Neural progenitor cell (in vitro differentiated cells): ENCODE measurements around the gene ZCRB1. TPM values are rescaled to one million over a fixed set of nuclear protein-coding genes. Genes with fewer than 3 reads are reported as not detected.

ENCODE experiments used
- DNase-seq: peaks from one replicate; pipeline ENCODE4 v3.0.0-alpha.2; 2016; ENCODE audit warnings: low spot score
- H2AFZ ChIP-seq: fragments of 200-600 bp; sonication (generic); replicated peaks from 2 replicates; pipeline ENCODE4 v1.6.1; 2016; ENCODE audit warnings: antibody characterized with exemption
- H3F3A ChIP-seq: fragments of 200-600 bp; sonication (generic); 2 replicates; pipeline ENCODE4 v1.6.1; 2016; ENCODE audit warnings: antibody characterized with exemption, low read depth
- H3K27ac ChIP-seq: fragments of 200-600 bp; sonication (generic); 2 replicates; pipeline ENCODE4 v1.5.1; 2016; ENCODE audit warnings: mild to moderate bottlenecking
- H3K27me3 ChIP-seq: fragments of 200-600 bp; sonication (generic); 2 replicates; pipeline ENCODE4 v1.6.1; 2016; ENCODE audit warnings: mild to moderate bottlenecking, moderate library complexity
- H3K36me3 ChIP-seq: fragments of 200-600 bp; sonication (generic); 2 replicates; pipeline ENCODE4 v1.5.1; 2016
- H3K4me1 ChIP-seq: fragments of 200-600 bp; sonication (generic); 2 replicates; pipeline ENCODE4 v1.6.1; 2016; ENCODE audit warnings: mixed run types
- H3K4me2 ChIP-seq: fragments of 200-600 bp; sonication (generic); 2 replicates; pipeline ENCODE4 v1.6.1; 2016
- H3K4me3 ChIP-seq: fragments of 200-600 bp; sonication (generic); 2 replicates; pipeline ENCODE4 v1.5.1; 2016
- H3K79me2 ChIP-seq: fragments of 200-600 bp; sonication (generic); 2 replicates; pipeline ENCODE4 v1.6.1; 2016; ENCODE audit warnings: low read depth
- H3K9ac ChIP-seq: fragments of 200-600 bp; sonication (generic); 2 replicates; pipeline ENCODE4 v1.6.1; 2016
- H3K9me3 ChIP-seq: fragments of 200-600 bp; sonication (generic); 2 replicates; pipeline ENCODE4 v1.5.1; 2016; ENCODE audit warnings: low read depth
- H4K20me1 ChIP-seq: fragments of 200-600 bp; sonication (generic); 2 replicates; pipeline ENCODE4 v1.6.1; 2016; ENCODE audit warnings: low read depth
- H3K27ac Mint-ChIP-seq: 3 replicates; pipeline ENCODE4 v1.8.0; 2021; ENCODE audit warnings: mixed read lengths
- H3K27me3 Mint-ChIP-seq: 2 replicates; pipeline ENCODE4 v1.8.0; 2022; ENCODE audit warnings: low read depth, mild to moderate bottlenecking, inconsistent platforms, moderate library complexity, mixed read lengths; ENCODE audit not compliant: insufficient read depth
- H3K36me3 Mint-ChIP-seq: 3 replicates; pipeline ENCODE4 v1.8.0; 2021; ENCODE audit warnings: mixed read lengths
- H3K4me1 Mint-ChIP-seq: 3 replicates; pipeline ENCODE4 v1.8.0; 2021; ENCODE audit warnings: mixed read lengths
- H3K4me3 Mint-ChIP-seq: 3 replicates; pipeline ENCODE4 v1.8.0; 2021; ENCODE audit warnings: mild to moderate bottlenecking, moderate library complexity, mixed read lengths
- H3K9me3 Mint-ChIP-seq: 3 replicates; pipeline ENCODE4 v1.8.0; 2020; ENCODE audit warnings: mixed read lengths
- CTCF ChIP-seq: fragments of 200-600 bp; sonication (generic); IDR thresholded peaks from 2 replicates; pipeline ENCODE4 v1.5.1; 2017; ENCODE audit warnings: antibody characterized with exemption, mild to moderate bottlenecking
- EZH2 ChIP-seq: fragments of 200-600 bp; sonication (generic); IDR thresholded peaks from 2 replicates; pipeline ENCODE4 v1.6.1; 2017; ENCODE audit warnings: antibody characterized with exemption, mild to moderate bottlenecking, moderate library complexity
- EZH2phosphoT487 ChIP-seq: fragments of 200-600 bp; sonication (generic); IDR thresholded peaks from 2 replicates; pipeline ENCODE4 v1.6.1; 2017; ENCODE audit warnings: antibody characterized with exemption
- total RNA-seq: library from RNA; depleted of rRNA; stranded (reverse); fragments of >200 nt; gene quantifications from 2 replicates; pipeline ENCODE4 v1.2.3, GENCODE V29; 2015; ENCODE audit warnings: low replicate concordance

The ZCRB1 gene
- total RNA-seq, 1 donor from 2014 or later: 84.7 TPM

GRCh38 chr12:42283739-42284138 lies 42.2 kb downstream of the ZCRB1 start:
- Histone ChIP-seq H3K4me3 (no peak overlapping the region), H3F3A (no peaks in the 10 kb centered on the region), H3K79me2 (no peaks in the 10 kb centered on the region), H4K20me1 (no peaks in the 10 kb centered on the region), H2AFZ (peak overlapping the region; percentile 10), H3K4me1 (peaks cover 5% of the 10 kb centered on the region), H3K36me3 (no peaks in the 10 kb centered on the region), H3K9me3 (no peaks in the 10 kb centered on the region), H3K27ac (no peak overlapping the region), H3K4me2 (no peak overlapping the region), H3K27me3 (no peaks in the 10 kb centered on the region), H3K9ac (no peak overlapping the region)
- Mint-ChIP-seq H3K9me3 (no peaks in the 10 kb centered on the region), H3K4me3 (no peak overlapping the region), H3K4me1 (peaks cover 5% of the 10 kb centered on the region), H3K27me3 (no peaks in the 10 kb centered on the region), H3K36me3 (no peaks in the 10 kb centered on the region), H3K27ac (no peak overlapping the region)
- no peak for DNase-seq
- TF ChIP-seq CTCF (no peak), EZH2phosphoT487 (no peak), EZH2 (no peak)

- H3K27me3 Mint-ChIP-seq: no peaks in the 10 kb centered on the region
Measured at GRCh38 chr12:42282294-42282693, 43.6 kb downstream of the ZCRB1 start.

GRCh38 chr12:42281844-42282243 lies 44.0 kb downstream of the ZCRB1 start:
- H3K4me3 Mint-ChIP-seq: no peak overlapping the region
- H3K79me2 ChIP-seq: no peaks in the 10 kb centered on the region
- H3K27ac Mint-ChIP-seq: no peak overlapping the region
- peaks cover 5% of the 10 kb centered on the region for H3K4me1 Mint-ChIP-seq
- H3K4me1 ChIP-seq: peaks cover 5% of the 10 kb centered on the region
- no peaks in the 10 kb centered on the region for H3F3A ChIP-seq
- DNase-seq: no peak
- no peaks in the 10 kb centered on the region for H3K36me3 ChIP-seq
- H3K27me3 ChIP-seq: no peaks in the 10 kb centered on the region
- no peak overlapping the region for H3K9ac ChIP-seq
- H3K27ac ChIP-seq: no peak overlapping the region
- no peak overlapping the region for H3K4me2 ChIP-seq
- no peak overlapping the region for H2AFZ ChIP-seq
- TF ChIP-seq EZH2 (no peak), CTCF (no peak), EZH2phosphoT487 (no peak)
- H3K9me3 Mint-ChIP-seq: no peaks in the 10 kb centered on the region
- no peaks in the 10 kb centered on the region for H4K20me1 ChIP-seq
- no peaks in the 10 kb centered on the region for H3K9me3 ChIP-seq
- H3K27me3 Mint-ChIP-seq: no peaks in the 10 kb centered on the region
- no peaks in the 10 kb centered on the region for H3K36me3 Mint-ChIP-seq
- H3K4me3 ChIP-seq: no peak overlapping the region

More at GRCh38 chr12:42282294-42282693, 43.6 kb downstream of the ZCRB1 start:
- Mint-ChIP-seq H3K4me1 (peaks cover 5% of the 10 kb centered on the region), H3K36me3 (no peaks in the 10 kb centered on the region), H3K27ac (no peak overlapping the region), H3K9me3 (no peaks in the 10 kb centered on the region), H3K4me3 (no peak overlapping the region)
- H3F3A ChIP-seq: no peaks in the 10 kb centered on the region
- no peak for TF ChIP-seq CTCF
- TF ChIP-seq EZH2: no peak
- no peak for TF ChIP-seq EZH2phosphoT487
- no peaks in the 10 kb centered on the region for H3K9me3 ChIP-seq
- no peaks in the 10 kb centered on the region for H3K36me3 ChIP-seq
- DNase-seq: peak; percentile 13
- no peaks in the 10 kb centered on the region for H3K79me2 ChIP-seq
- no peak overlapping the region for H2AFZ ChIP-seq
- no peak overlapping the region for H3K4me2 ChIP-seq
- peaks cover 5% of the 10 kb centered on the region for H3K4me1 ChIP-seq
- H3K4me3 ChIP-seq: no peak overlapping the region
- H4K20me1 ChIP-seq: no peaks in the 10 kb centered on the region
- no peak overlapping the region for H3K9ac ChIP-seq
- H3K27me3 ChIP-seq: no peaks in the 10 kb centered on the region
- no peak overlapping the region for H3K27ac ChIP-seq
